Tibial nerve (tissue), 4 donors: ENCODE data around the gene CCDC17. TPM values are rescaled to one million over a fixed set of nuclear protein-coding genes. Genes with fewer than 3 reads are reported as not detected.

Experiments used
- DNase-seq, 2 donors: peaks; one replicate each; pipeline ENCODE4 v3.0.0-alpha.2; 2019; ENCODE audit warnings: low spot score in 2 of 2
- H3K27ac ChIP-seq, 4 donors: fragments of 200-600 bp; sonication (generic) in 3 of 4; one replicate each; pipeline ENCODE4 v1.5.1; 2017 to 2019; ENCODE audit warnings: mild to moderate bottlenecking in 1 of 4
- H3K27me3 ChIP-seq, 2 donors: fragments of 200-600 bp; sonication (generic) in 1 of 2; one replicate each; pipeline versions ENCODE4 v1.5.1 to v1.6.0; 2017 to 2019
- H3K36me3 ChIP-seq, 3 donors: fragments of 200-600 bp; sonication (generic); one replicate each; pipeline ENCODE4 v1.5.1; 2018 to 2019
- H3K4me1 ChIP-seq, 4 donors: fragments of 200-600 bp; sonication (generic) in 3 of 4; one replicate each; pipeline ENCODE4 v1.5.1; 2017 to 2019
- H3K4me3 ChIP-seq, 4 donors: fragments of 200-600 bp; sonication (generic) in 3 of 4; one replicate each; pipeline ENCODE4 v1.5.1; 2017 to 2019; ENCODE audit warnings: mild to moderate bottlenecking in 1 of 4, moderate library complexity in 1 of 4
- H3K9me3 ChIP-seq, 4 donors: fragments of 200-600 bp; sonication (generic) in 3 of 4; one replicate each; pipeline ENCODE4 v1.5.1; 2017 to 2019
- CTCF ChIP-seq, 5 experiments: fragments of 200-600 bp in 3 of 5; fragments of 450-650 bp in 2 of 5; sonication (generic) in 3 of 5; IDR thresholded peaks; one replicate each; pipeline ENCODE4 v1.5.1; 2016 to 2019; ENCODE audit warnings: antibody characterized with exemption in 5 of 5, mild to moderate bottlenecking in 3 of 5, moderate library complexity in 2 of 5
- EP300 ChIP-seq, 2 donors: sonication (generic); formaldehyde crosslinking; IDR thresholded peaks; one replicate each; pipeline ENCODE4 v1.6.1; 2017; ENCODE audit warnings: antibody characterized with exemption in 2 of 2, mild to moderate bottlenecking in 1 of 2
- POLR2A ChIP-seq, 2 donors: fragments of 450-650 bp; IDR thresholded peaks; one replicate each; pipeline ENCODE4 v1.6.1; 2017; ENCODE audit warnings: antibody characterized with exemption in 2 of 2, mild to moderate bottlenecking in 2 of 2, moderate library complexity in 2 of 2
- WGBS, 2 donors: methylation state at CpG; one replicate each; pipeline ENCODE4 v1.1.5; 2018; 5-methylcytosine and 5-hydroxymethylcytosine counted together
- total RNA-seq, 4 donors: library from RNA; depleted of rRNA; stranded (reverse); fragments of >200 nt; gene quantifications; one replicate each; pipeline ENCODE4 v1.1.0, GENCODE V29; 2016

CCDC17 gene
- total RNA-seq, 4 donors from 2014 or later, result 0.44 to 5.9 (median 4.3) TPM

- TF ChIP-seq CTCF (IDR thresholded peaks at IDR 0.05) (no peak), POLR2A (IDR thresholded peaks at IDR 0.05) (no peak), EP300 (IDR thresholded peaks at IDR 0.05) (no peak)
- peaks cover 0 to 22% (median 13%) of the 10 kb centered on the region in 4 donors for H3K4me1 ChIP-seq
- no peak overlapping the region for H3K27ac ChIP-seq
- WGBS, 2 donors, result 34 to 50% methylated on average over 1 of the region's 1 CpG
- peaks cover 0 to 34% (median 0%) of the 10 kb centered on the region in 3 donors for H3K36me3 ChIP-seq
- no peaks in the 10 kb centered on the region for H3K27me3 ChIP-seq
- H3K9me3 ChIP-seq, result no peaks in the 10 kb centered on the region
- no peak for DNase-seq
- H3K4me3 ChIP-seq, result no peak overlapping the region
Observed at GRCh38 chr1:45589861-45590260, 34.0 kb downstream of the CCDC17 start.

- Histone ChIP-seq H3K4me3 (no peak overlapping the region), H3K27me3 (no peaks in the 10 kb centered on the region), H3K36me3 (peaks cover 0 to 6% (median 0%) of the 10 kb centered on the region in 3 donors), H3K9me3 (no peaks in the 10 kb centered on the region), H3K27ac (no peak overlapping the region), H3K4me1 (peaks cover 0 to 27% (median 13%) of the 10 kb centered on the region in 4 donors)
- DNase-seq, result no peak
- 72 to 76% methylated on average over 4 of the region's 4 CpGs for WGBS, 2 donors
- TF ChIP-seq POLR2A (IDR thresholded peaks at IDR 0.05) (no peak), EP300 (IDR thresholded peaks at IDR 0.05) (no peak), CTCF (IDR thresholded peaks at IDR 0.05) (no peak)
Observed at GRCh38 chr1:45586769-45587168, 37.1 kb downstream of the CCDC17 start.

GRCh38 chr1:45585496-45586075, 38.3 kb downstream of the CCDC17 start:
- no peaks in the 10 kb centered on the region for H3K27me3 ChIP-seq
- TF ChIP-seq CTCF (IDR thresholded peaks at IDR 0.05), result no peak
- no peak for TF ChIP-seq POLR2A (IDR thresholded peaks at IDR 0.05)
- TF ChIP-seq EP300 (IDR thresholded peaks at IDR 0.05), result no peak
- 35 to 42% methylated on average over 7 of the region's 7 CpGs for WGBS, 2 donors
- peak overlapping the region; percentile 81 to 82 (median 82) for H3K4me3 ChIP-seq
- no peak for DNase-seq
- no peaks in the 10 kb centered on the region for H3K9me3 ChIP-seq
- H3K4me1 ChIP-seq, result peaks cover 0 to 24% (median 13%) of the 10 kb centered on the region in 4 donors
- no peaks in the 10 kb centered on the region for H3K36me3 ChIP-seq
- peak overlapping the region in 2 of 4 donors; percentile 90 to 93 for H3K27ac ChIP-seq

- peak overlapping the region in 2 of 4 donors; percentile 90 to 93 for H3K27ac ChIP-seq
Observed at GRCh38 chr1:45585110-45585426, 38.8 kb downstream of the CCDC17 start.

More at GRCh38 chr1:45585110-45585426, 38.8 kb downstream of the CCDC17 start:
- no peaks in the 10 kb centered on the region for H3K9me3 ChIP-seq
- 1 to 2% methylated on average over 5 of the region's 5 CpGs for WGBS, 2 donors
- H3K4me1 ChIP-seq, result peaks cover 0 to 24% (median 13%) of the 10 kb centered on the region in 4 donors
- no peaks in the 10 kb centered on the region for H3K27me3 ChIP-seq
- TF ChIP-seq CTCF (IDR thresholded peaks at IDR 0.05), result peak in 2 of 5 experiments; percentile 7 to 8
- no peak for TF ChIP-seq EP300 (IDR thresholded peaks at IDR 0.05)
- no peak for TF ChIP-seq POLR2A (IDR thresholded peaks at IDR 0.05)
- no peak for DNase-seq
- H3K36me3 ChIP-seq, result no peaks in the 10 kb centered on the region
- H3K4me3 ChIP-seq, result peak overlapping the region; percentile 81 to 82 (median 82)
